DMS 273 (cell line): ENCODE measurements around the gene NTM.

Experiments
- DNase-seq: peaks from one replicate; lab custom pipeline; 2025; ENCODE audit not compliant: unreplicated experiment; lab: John Stamatoyannopoulos, UW

The NTM gene

DNA sequence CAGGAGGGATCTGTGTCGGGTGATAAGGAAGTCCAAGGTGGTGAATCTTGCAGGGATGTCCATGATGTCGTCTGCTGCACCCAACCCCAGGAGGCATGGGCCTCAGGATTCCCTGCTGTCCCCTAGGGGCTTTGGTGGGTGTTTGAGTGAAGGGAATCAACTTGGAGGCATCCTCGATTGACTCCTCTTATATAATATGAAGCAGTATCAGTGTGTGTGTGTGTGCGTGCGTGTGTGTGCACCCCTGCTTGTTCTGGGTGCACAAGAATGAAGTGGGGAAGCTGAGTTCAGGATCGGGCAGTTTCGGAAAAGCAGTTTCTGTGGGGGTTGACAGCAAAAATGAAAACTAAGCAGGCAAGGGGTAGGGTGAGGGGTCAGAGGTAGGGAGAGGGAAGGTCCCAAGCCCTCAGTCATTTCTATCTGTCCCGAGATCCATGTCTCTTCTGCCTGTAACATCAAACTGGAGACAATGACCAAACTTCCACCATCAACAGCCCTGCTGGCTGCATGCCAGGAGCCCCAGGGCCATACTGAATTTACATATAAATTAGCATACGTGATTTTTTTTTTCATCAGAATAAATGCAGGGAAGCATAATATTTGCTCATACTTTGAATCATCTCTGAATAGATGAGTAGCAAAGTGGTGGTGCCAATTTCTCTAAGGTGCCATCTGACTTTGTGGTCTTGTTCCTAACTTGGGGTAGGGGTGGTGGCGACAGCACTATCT, 2.0 kb downstream of the NTM start:
- DNase-seq = no peak

DNA sequence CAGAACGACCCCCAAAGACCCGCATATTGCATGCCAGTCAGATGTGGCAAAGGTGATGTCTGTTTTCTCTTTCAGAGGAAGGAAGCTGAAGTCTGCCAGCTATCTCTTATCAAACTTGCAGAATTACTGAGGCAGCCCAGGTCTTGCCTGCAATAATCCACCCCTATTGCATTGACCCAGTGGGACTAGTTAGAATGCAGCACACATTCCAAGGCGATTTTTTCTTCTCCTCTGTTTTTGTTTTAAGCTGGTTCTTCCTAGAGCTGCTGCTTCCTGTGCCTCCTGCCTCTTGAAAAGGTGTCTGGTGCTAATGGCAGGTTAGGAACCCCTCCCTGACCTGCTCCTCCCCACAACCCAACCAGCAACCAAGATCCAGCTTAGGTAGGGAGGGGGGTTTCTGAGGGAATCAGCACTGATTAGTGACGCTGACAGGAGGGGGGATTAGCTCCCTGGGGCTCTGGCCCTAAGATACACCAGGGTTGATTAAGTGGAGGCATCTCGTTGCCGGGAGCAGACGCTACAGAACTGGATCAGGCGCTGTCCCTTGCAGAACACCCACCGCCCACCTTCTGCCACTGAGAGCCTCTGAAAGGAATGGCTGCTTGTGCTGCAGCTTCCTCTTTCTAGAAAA, 2.8 kb downstream of the NTM start:
- no peak for DNase-seq

DNA sequence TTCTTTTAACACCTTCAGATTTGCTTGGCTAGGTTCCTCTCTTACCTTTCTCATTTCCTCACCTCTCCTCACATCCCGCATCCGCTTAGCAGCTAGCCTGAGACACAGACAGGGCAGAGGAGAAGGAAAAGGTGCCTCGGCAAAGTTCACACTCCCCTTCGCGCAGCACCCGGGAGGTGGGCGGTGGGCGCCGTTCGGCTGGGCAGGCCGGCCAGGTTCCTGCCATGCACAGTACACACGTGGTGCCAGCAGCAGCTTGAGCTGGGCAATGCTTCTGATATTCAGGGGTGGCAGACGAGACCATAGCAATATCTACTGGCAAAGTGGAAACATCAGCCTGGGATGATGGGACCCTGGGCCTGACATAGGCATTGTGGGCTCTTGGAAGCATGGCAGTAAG, 3.3 kb downstream of the NTM start:
- DNase-seq = no peak

DNA sequence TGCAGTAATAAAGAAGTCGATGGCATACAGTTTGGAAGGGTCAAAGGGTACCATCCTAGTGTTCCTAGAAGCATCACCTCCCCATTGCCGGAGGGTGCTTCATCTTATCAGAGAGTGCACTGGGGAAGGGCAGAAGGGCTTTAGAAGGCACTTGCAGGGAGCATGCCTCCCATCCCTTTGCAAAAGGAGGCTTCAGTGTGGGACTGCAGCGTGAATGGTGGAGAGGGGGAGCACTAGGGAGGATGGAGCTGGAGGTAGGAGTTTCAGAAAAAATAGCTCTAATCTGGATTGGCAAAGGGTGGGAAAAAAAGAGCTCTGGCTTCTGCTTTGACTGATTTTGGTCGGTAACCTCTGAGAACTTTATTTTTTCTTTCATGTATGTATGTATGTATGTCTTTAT, 5.0 kb downstream of the NTM start:
- DNase-seq = no peak

DNA sequence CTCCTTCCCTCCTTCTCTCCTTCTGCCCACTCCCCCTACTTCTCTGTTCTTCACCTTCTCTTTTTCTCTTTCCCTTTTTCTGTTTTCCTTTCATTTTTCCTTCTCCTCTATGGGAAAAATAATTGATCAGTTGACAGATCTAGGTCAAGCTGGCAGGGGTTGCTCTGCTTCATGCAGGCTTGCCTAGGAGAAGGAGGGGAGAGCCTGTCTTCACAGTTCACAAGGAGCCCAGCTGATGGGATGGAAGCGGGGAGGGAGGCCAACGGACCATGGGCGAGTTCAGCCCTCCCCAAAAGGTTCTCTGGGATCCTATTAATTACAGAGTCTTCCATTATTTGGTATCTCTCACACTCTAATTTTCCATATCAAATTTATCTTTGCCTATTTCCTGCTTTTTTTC, 5.5 kb downstream of the NTM start:
- no peak for DNase-seq

DNA sequence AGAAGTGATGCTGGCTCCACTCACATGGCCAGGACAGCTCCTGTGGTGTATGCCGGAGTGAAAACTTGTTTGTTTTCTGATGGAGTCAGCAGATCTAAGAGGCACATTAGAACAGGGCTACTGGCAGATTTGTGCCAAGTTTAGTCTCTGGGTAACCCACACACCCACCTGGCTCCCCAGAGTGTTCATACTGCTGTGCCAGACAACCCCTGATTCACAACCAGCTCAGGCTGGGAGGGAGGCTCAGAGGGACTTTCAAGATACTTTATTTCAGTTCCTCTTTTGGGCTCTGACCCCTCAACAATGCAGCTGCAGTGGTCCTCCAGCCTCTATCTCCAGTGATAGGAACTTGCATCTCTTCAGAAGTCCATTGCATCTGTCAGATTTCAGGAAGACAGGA, 8.5 kb downstream of the NTM start:
- DNase-seq = no peak

DNA sequence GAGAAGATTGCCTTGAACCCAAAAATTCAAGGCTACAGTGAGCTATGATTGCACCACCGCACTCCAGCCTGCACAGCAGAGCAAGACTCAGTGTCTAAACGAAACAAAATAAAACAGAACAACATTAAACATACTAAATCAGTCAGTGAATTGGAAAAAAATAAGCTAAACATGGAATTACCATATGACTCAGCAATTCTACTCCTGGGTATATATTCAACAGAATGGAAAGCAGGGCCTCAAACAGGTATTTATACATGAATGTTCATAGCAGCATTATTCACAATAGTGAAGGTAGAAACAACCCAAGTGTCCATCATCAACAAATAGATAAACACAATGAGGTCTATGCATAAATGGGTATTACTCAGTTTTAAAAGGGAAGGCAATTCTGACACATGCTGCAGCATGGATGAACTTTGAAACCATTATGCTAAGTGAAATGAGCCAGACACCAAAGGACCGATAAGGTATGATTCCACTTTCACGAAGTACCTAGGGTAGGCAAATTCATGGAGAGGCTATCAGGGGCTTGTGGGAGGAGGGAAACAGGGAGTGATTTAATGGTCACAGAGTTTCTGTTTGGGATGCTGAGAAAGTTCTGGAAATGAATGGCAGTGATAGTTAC, 15.5 kb downstream of the NTM start:
- no peak for DNase-seq

DNA sequence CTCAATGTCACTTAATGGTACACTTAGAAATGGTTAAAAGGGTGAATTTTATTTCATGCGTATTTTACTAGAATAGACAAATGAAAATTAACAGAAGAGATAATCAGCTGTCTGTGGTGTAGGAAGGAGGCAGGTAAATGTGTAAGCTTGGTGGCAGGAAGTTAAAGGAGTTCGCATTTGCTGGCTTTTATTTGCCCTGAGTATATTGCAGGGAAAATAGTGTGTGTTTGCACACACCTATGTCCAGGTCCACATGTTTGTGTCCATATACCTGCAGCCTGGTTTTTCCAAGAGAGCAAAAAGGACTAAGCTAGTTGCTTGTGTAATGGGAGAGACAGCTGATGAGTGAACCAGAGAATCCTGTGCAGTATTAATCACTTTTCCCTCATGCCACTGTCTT, 16.0 kb downstream of the NTM start:
- DNase-seq = no peak

DNA sequence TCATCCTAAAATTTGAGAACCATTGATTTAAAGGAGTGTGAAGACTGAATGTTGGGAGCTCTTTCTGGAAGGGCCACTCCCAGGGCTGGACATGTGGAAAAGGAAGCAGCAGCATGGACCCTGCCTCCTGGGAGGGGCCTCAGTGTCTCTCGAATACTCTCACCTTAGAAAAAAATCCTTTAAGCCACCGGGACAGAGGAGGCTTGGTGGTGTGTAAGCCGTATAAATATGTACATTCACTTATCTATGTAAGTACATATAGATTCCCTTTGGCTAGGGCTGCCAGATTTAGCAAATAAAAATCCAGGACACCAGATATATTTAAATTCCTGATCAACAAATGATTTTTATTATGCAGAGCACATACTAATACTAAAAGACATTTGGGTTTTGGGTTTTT, 17.6 kb downstream of the NTM start:
- no peak for DNase-seq

DNA sequence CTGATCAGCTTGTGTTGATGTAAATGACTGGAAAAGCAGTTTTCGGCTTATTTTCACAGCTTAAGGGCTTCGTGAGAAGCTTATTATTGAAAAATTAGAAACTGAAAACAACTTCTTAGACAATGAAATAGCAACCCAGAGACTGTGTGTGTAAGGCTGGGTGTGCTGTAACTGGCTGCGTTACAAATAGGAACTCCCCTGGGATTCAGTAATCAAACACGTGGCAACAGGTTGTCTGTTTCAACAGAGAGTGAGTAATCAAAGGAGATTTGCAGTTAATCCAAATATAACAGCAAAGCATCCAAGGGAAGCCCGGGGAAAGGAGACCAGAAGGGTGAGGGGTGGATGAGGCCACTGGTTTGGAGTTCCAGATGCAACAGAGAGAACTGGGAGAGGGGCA, 19.2 kb downstream of the NTM start:
- no peak for DNase-seq

DNA sequence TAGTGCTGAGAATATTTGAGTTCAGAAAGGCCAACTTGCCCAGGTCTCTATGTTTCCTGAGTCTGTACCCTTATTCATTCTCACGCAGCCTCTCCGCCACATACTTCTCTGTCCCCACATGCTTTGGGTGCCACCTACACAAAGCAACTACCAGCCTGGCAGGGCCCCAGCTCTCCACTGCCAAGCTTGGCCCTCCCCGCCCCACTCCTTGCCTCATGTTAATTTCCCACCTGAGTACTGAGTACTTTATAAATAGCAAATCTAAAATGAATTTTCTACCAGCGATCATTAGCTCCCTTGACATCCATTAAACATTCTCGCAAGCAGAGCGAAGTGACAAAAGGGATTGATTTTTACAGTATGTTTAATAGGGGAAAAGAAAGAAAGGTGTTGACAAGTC, 20.8 kb downstream of the NTM start:
- DNase-seq = no peak

DNA sequence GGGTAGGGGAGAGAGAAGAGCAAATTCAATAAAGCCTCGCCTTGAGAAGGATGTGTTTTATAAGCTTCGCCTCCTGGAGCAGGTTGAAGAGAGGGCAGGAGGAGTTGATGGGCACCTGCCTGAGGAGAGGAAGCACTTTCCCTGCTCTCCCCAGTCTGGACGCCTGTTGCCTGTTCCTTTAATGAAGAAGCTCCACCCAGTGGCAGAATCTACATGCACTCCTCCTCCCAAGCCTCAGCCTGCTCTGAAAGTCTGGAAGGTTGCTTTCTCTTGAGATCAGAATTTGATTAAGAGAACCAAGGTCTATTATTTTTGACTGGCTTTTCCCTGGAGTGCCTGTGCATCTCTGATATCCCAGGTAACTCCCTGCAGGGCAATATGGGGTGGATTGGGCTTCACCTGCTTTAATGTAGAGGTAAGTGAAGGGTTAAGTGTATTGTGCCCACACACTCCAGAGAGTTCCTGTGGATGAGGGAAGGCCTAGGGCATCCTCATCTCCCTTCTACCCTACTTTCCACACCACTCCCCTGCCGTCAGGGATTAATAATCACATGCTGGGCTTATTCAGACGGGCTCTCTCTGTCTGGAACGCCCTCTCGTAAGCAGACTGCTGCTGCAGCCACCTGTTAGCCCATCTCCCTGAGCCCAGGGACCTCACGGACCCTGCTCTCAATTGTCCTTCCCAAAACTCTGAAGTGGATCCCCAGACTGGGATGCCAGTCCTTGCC, 22.3 kb downstream of the NTM start:
- no peak for DNase-seq

DNA sequence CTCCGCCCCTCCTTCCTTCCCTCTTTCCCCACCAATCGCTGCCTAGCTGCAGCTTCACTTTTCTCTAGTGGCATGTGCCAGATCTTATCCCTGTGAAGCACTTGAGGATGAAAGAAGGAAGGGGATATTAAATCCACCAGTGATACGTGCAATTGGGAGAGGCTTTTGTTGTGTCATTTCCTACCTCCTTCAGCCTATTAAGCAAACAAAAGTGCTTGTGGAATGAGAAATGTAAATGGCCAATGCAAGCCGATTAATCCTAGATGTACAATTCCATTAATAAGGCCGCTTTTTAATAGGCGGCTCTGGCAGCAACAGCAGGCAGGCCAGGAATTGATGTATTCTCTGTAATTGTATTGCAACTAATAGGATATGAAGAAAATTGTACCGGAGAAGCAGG, 23.3 kb downstream of the NTM start:
- no peak for DNase-seq

DNA sequence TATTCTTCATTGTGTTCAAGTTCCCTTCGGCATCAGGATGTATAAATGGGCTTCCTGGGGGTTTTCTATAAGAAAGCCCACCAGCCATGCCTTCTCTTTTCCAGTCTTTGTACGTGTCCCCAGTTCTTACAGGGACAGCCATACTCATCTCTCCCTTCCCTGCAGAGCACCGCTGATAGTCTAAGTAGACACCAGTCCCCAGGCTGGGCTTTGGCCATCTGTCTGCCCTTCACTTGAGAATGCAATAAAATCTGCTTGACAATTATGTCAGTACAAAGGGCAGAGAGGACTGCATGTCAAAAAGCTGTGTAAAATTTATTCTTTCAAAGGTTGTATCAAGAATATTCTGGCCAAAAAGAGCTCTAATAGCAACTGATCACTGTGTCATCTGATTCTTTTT, 27.3 kb downstream of the NTM start:
- DNase-seq = no peak

DNA sequence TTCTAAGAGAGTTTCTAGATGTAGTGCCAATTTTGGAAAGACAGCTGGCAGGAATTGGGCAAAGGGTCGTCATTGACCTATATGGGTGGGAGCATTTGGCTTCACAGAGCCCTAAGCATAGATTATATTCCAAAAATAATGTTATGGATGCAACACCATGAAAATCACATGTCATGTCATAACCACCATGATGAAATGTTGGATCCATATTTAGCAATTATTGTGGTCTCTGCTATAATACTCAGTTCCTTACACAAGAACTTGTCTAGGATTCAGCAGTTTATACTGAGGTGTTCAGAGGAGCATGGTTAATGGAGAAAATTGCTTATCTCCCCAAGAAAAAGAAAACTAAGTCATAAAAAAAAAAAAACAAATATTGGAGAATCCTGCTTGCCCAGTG, 31.6 kb downstream of the NTM start:
- DNase-seq = no peak

DNA sequence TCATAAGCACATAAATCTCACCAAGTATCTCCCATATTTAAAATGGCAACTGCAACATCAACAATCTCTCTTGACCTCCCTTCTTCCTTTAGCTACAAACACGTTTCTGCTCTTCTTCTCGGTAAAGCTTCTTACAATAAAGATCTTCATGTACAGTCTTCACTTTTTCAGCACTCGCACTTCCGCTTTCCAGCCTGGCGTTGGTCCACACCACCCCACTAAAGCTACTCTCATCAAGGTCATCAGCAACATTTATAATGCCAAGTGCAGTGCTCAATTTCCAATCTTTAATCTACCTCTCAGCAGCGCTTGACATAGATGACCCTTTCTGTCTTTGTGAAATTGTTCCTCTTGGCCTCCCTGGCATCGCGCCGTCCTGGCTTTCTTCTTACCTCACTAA, 33.6 kb downstream of the NTM start:
- DNase-seq = no peak

DNA sequence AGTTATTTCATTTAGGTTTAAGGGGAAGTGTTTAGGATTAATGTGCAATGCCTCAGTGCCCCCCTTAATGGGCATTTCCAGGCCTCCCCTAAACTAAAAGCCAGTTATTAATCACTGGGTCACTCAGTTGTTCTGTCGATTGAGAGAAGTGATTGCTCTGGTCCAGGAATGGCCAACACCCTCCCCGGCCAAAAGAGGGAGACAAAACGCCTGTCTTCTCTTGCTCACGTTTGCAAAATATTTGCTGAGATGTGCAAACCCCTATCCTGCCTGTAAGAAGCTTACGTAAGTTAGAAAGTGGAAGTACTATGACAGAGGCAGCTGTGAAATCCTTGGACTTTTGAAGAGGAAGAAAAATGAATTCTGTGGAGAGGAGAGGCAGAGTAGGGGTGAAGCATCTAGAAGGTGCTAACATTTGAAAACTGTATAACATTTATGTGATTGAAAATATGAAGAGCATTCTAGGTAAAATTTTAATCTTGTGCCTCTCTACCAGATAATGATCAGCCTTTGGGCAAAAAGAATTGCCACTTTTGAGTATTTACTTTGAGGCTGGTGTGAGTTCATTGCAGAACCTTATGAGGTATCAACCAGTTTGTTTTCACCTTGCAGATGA, 37.7 kb downstream of the NTM start:
- peak; percentile 21 for DNase-seq

DNA sequence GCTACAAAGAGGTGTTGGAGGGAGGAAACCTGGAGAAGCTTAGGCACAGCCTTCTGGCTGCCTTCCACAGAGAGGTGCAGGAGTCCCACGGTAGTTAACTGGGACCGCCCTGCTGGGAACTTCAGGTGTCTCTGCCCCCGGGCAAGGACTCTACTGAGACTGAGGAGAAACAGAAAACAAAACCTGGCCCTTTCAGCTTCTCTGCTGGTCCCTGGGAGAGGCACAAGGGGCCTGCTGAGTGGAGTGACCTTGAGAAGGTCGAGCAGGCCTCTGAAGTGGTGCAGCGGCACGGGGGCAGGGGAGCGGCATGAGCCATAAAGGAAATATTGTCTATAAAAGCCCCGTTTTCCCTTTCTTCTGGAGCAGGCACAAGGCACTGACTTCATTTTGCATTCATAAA, 38.9 kb downstream of the NTM start:
- no peak for DNase-seq

DNA sequence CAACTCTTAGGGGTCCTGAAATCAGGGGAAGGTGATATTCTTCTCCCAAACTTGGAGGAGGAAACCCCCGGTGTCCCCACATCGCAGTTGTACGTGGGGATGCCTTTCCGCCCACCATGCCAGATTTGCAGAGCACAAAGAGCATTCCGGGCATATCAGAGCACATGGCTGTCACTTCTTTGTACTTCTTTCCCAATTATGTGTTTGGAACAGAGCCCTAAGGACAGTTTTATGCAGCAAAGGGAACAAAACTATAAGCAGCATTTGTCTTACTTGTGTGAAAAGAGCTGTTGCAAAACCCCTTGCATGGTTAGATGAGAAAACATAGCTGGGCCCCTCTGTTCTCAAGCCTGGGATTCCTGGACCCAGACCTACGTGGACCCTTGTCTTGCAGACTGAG, 41.2 kb downstream of the NTM start:
- no peak for DNase-seq

DNA sequence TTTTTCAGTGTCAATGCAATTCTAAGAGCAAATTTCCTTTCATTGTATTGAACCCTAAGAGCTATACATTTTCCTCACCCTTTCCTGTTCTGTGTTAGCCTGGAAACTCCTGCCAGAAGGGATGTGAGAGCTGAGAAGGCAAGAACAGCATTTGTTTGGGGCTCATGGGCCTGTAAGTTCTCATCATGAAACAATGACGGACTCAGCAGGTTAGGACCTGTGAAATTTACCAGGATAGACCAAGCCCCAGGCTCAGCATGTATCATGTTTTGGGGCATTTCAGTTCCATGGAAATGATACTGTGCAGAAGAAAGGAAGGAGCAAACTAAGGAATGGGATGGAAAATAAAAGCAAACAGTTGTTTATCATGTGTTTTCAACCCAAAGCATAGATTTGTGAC, 41.6 kb downstream of the NTM start:
- no peak for DNase-seq

DNA sequence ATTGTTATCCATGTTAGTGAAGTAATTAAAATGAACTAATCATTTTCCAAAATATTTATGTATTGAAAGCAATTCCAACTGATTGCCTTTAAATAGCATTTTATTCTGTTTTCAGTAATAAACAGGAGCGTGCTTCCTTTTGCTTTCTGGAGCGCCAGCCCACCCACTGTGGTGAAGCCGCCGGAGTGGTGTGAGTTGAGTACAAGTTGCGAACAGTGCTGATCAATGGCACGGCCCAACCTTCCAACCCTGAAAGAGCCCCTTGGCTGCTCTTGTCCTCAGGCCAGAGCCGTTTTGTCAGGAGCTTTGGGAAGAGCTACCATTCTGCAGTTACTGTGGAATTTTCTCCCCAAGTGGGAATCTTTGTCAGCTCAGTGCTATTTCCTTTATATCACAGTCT, 42.8 kb downstream of the NTM start:
- no peak for DNase-seq

DNA sequence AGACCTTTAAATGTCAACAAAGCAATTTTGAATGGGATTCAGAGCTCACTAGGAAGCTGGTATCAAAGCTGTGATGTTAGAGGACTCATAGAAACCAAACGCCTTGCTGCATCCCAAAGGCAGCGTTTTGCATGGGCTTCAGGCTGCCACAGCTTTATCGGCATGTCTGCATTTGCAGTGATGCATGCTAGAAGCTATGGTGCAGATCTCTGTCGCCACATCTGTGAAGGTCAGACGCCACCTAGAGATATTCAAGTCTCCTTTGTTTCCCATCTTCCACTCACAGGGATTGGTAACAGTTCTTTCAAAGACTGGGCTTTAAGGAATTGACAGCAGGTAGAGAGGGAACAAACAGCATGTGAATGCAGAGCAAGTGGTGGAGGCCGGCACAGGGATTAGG, 47.8 kb downstream of the NTM start:
- no peak for DNase-seq
